Chondrocyte (in vitro differentiated cells): ENCODE measurements around the gene RNU6-1. TPM values are rescaled to one million over a fixed set of nuclear protein-coding genes. Genes with fewer than 3 reads are reported as not detected.

Experiments used
- DNase-seq: peaks from one replicate; pipeline ENCODE4 v3.0.0; 2021; ENCODE audit warnings: mixed read lengths, low spot score
- H3K27ac Mint-ChIP-seq: one replicate; pipeline ENCODE4 v1.8.0; 2021; ENCODE audit warnings: mild to moderate bottlenecking, moderate library complexity, mixed read lengths; ENCODE audit not compliant: unreplicated experiment
- H3K27me3 Mint-ChIP-seq: 2 replicates; pipeline ENCODE4 v1.8.0; 2021; ENCODE audit warnings: low read depth, mixed read lengths
- H3K36me3 Mint-ChIP-seq: 2 replicates; pipeline ENCODE4 v1.8.0; 2021; ENCODE audit warnings: low read depth, mixed read lengths
- H3K4me1 Mint-ChIP-seq: 2 replicates; pipeline ENCODE4 v1.8.0; 2021; ENCODE audit warnings: low read depth, mild to moderate bottlenecking, mixed read lengths
- H3K4me3 Mint-ChIP-seq: one replicate; pipeline ENCODE4 v1.8.0; 2021; ENCODE audit warnings: mild to moderate bottlenecking, moderate library complexity, mixed read lengths; ENCODE audit not compliant: unreplicated experiment
- H3K9me3 Mint-ChIP-seq: 2 replicates; pipeline ENCODE4 v1.8.0; 2021; ENCODE audit warnings: low read depth, mixed read lengths
- CTCF ChIP-seq: fragments of 200-600 bp; sonication (generic); IDR thresholded peaks from 2 replicates; pipeline ENCODE4 v1.5.0; 2021; ENCODE audit warnings: antibody characterized with exemption, mild to moderate bottlenecking, moderate library complexity
- total RNA-seq: library from RNA; stranded (reverse); gene quantifications from 3 replicates; pipeline ENCODE4 v1.2.1, GENCODE V29; 2021

Gene RNU6-1
- total RNA-seq, 1 donor from 2014 or later: not detected

GRCh38 chr15:67843092-67843501 lies 3.3 kb upstream of the RNU6-1 start:
- Mint-ChIP-seq H3K4me3 (no peak overlapping the region), H3K4me1 (peaks cover 44% of the 10 kb centered on the region), H3K9me3 (no peaks in the 10 kb centered on the region), H3K36me3 (no peaks in the 10 kb centered on the region), H3K27me3 (no peaks in the 10 kb centered on the region), H3K27ac (peak overlapping the region; percentile 85)
- no peak for DNase-seq
- no peak for TF ChIP-seq CTCF

- DNase-seq: no peak
- Mint-ChIP-seq H3K9me3 (no peaks in the 10 kb centered on the region), H3K4me1 (peaks cover 44% of the 10 kb centered on the region), H3K27me3 (peaks cover 1% of the 10 kb centered on the region), H3K27ac (no peak overlapping the region), H3K4me3 (no peak overlapping the region), H3K36me3 (no peaks in the 10 kb centered on the region)
- no peak for TF ChIP-seq CTCF
Measured at GRCh38 chr15:67841513-67841762, 1.6 kb upstream of the RNU6-1 start.

DNA sequence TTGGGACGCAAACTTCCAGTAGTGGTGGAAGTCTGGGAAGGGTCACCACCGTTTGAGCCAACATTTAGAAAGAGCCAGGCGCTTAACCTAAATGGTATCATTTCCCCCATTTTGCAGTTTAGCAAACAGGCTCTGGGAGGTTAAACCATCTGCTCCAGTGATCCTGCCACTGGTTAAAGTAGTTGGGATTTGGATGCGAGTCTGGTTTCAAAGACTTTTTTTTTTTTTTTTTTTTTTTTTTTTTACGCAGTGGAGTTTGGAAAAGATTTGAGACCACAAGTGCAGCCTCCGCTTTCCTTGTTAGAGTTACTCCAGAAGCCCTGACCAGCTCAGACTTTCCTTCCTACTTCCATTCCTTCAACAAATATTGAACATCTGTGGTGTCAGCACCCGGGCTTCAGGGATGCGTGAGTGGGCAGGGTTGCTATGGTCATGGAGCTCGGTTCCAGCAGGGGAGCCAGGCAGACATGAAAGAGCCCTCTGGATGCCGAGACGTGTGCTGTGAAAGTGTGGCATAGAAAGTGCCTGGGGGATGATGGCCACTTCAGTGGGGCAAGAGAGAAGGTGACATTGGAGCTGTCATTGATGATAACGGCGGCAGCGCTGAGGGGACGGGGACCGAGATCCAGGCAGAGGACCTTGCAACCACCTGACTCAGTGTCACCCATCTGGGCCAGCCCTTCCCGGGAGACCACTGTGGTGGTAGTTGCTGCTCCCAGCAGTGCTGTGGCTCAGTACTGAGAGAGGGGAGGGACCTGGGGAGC lies 1.1 kb upstream of the RNU6-1 start:
- H3K9me3 Mint-ChIP-seq: no peaks in the 10 kb centered on the region
- DNase-seq: no peak
- no peaks in the 10 kb centered on the region for H3K36me3 Mint-ChIP-seq
- peak overlapping the region; percentile 88 for H3K4me3 Mint-ChIP-seq
- H3K27ac Mint-ChIP-seq: peak overlapping the region; percentile 88
- TF ChIP-seq CTCF: peak; percentile 43
- peaks cover 5% of the 10 kb centered on the region for H3K27me3 Mint-ChIP-seq
- H3K4me1 Mint-ChIP-seq: peaks cover 49% of the 10 kb centered on the region

DNA sequence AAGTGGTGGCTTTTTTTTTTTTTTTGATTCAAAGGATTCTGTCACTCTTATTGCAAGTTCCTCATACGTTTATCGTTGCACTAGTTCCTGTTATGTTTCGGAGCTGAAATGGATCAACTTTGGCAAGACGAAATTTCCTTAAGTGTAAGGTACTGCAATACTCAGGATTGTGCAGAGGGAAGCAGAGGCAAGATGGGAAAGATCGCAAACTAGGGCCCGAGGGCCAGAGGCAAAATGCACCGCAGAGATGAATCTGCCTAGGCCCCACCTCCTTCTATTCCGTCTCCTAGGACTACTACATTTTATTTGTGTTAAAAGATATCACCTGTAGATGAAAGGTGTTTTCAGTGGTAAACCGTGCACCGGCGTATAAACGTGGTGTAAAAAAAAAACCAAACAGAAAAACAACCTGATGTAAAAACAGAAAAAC lies 331 bp downstream of the RNU6-1 start:
- Mint-ChIP-seq H3K4me1 (peaks cover 51% of the 10 kb centered on the region), H3K9me3 (no peaks in the 10 kb centered on the region), H3K27me3 (peaks cover 9% of the 10 kb centered on the region), H3K27ac (peak overlapping the region; percentile 88), H3K36me3 (no peaks in the 10 kb centered on the region), H3K4me3 (peak overlapping the region; percentile 88)
- no peak for DNase-seq
- TF ChIP-seq CTCF: no peak

DNA sequence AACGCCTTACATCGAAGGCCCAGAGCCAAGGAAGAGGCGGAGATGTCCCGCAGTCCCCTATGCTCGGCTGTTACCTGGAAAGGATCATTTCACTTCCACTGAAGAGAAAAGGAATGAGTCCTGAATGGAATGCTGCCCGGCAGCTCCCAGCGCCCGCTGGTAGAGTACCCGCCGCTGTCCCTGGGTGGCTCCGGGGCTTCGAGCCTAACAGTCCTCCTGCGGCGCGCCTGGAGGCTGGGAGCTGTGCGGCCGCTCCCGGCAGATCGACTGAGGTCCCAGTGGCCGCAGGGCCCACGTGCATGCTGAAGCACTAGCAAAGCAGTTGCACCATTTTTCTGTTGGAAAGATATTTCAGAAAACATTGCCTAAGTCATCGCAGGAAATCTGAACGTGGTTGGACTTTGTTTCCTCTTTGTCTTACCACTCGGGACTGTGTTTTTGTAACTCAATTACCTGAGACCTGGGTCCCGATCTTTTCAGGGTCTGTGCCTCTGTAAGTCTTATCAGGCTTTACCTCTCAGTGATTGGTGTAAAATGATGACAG lies 984 bp downstream of the RNU6-1 start:
- no peak overlapping the region for H3K27ac Mint-ChIP-seq
- H3K4me1 Mint-ChIP-seq: peaks cover 49% of the 10 kb centered on the region
- peaks cover 13% of the 10 kb centered on the region for H3K27me3 Mint-ChIP-seq

More for the DNA sequence above, 984 bp downstream of the RNU6-1 start:
- no peak for TF ChIP-seq CTCF
- peak overlapping the region; percentile 52 for H3K4me3 Mint-ChIP-seq
- no peaks in the 10 kb centered on the region for H3K9me3 Mint-ChIP-seq
- no peak for DNase-seq
- H3K36me3 Mint-ChIP-seq: no peaks in the 10 kb centered on the region
